CD14-positive monocyte (primary cell): ENCODE data around the gene LYG1. TPM values are rescaled to one million over a fixed set of nuclear protein-coding genes. Genes with fewer than 3 reads are reported as not detected.
"Not testable (repeated sequence)": the region's sequence is repeated elsewhere in the genome, so short reads cannot be mapped to it uniquely, and the experiment has no call there.

ENCODE experiments used
- DNase-seq, 3 donors: peaks; one replicate each; pipeline ENCODE4 v3.0.0-alpha.2; 2011 to 2022
- H2AFZ ChIP-seq: 2 replicates; pipeline ENCODE4 v1.6.0; 2012; ENCODE audit warnings: mild to moderate bottlenecking, low read depth, low read length, inconsistent platforms; ENCODE audit not compliant: insufficient read depth, poor library complexity, severe bottlenecking
- H3K27ac ChIP-seq, 2 donors: 1 replicate in 1 of 2; 2 replicates in 1 of 2; pipeline ENCODE4 v1.5.1; 2012 to 2013; ENCODE audit warnings: low read length in 2 of 2, control low read depth in 1 of 2, inconsistent platforms in 1 of 2, low read depth in 1 of 2, mild to moderate bottlenecking in 1 of 2
- H3K27me3 ChIP-seq, 2 donors: one replicate each; pipeline versions ENCODE4 v1.6.0 to v1.6.1; 2011 to 2013; ENCODE audit warnings: low read length in 2 of 2; ENCODE audit not compliant: control insufficient read depth in 2 of 2, insufficient read depth in 2 of 2
- H3K36me3 ChIP-seq, 2 donors: replicated peaks in 1 of 2; 1 replicate in 1 of 2; 2 replicates in 1 of 2; pipeline versions ENCODE4 v1.5.1 to v1.6.1; 2012 to 2013; ENCODE audit warnings: low read length in 2 of 2, control low read depth in 1 of 2, inconsistent platforms in 1 of 2, mild to moderate bottlenecking in 1 of 2; ENCODE audit not compliant: insufficient read depth in 2 of 2, control insufficient read depth in 1 of 2
- H3K4me1 ChIP-seq, 2 donors: 1 replicate in 1 of 2; 2 replicates in 1 of 2; pipeline versions ENCODE4 v1.5.1 to v1.6.1; 2012 to 2013; ENCODE audit warnings: low read length in 2 of 2, control low read depth in 1 of 2, inconsistent platforms in 1 of 2, mild to moderate bottlenecking in 1 of 2, moderate library complexity in 1 of 2; ENCODE audit not compliant: insufficient read depth in 2 of 2, control insufficient read depth in 1 of 2
- H3K4me2 ChIP-seq: replicated peaks from 2 replicates; pipeline ENCODE3; 2012; ENCODE audit warnings: low read length, moderate library complexity, mild to moderate bottlenecking; ENCODE audit not compliant: poor library complexity, severe bottlenecking; ENCODE audit errors: extremely low read depth
- H3K4me3 ChIP-seq, 3 experiments: fragments of 200-600 bp in 1 of 3; sonication (generic) in 1 of 3; replicated peaks in 1 of 3; 1 replicate in 2 of 3; 2 replicates in 1 of 3; pipeline ENCODE4 v1.5.1; 2011 to 2013; ENCODE audit warnings: low read length in 3 of 3, mild to moderate bottlenecking in 3 of 3, control low read depth in 2 of 3, low read depth in 2 of 3, inconsistent platforms in 1 of 3, moderate library complexity in 1 of 3
- H3K79me2 ChIP-seq: 2 replicates; pipeline ENCODE4 v1.6.0; 2012; ENCODE audit warnings: mild to moderate bottlenecking, control low read depth, inconsistent platforms, low read length, moderate library complexity; ENCODE audit not compliant: insufficient read depth
- H3K9ac ChIP-seq: 2 replicates; pipeline ENCODE4 v1.6.0; 2017; ENCODE audit warnings: low read length, mild to moderate bottlenecking; ENCODE audit not compliant: insufficient read depth, poor library complexity, severe bottlenecking
- H3K9me3 ChIP-seq, 2 donors: replicated peaks in 1 of 2; 1 replicate in 1 of 2; 2 replicates in 1 of 2; pipeline versions ENCODE4 v1.5.1 to v1.6.1; 2012 to 2013; ENCODE audit warnings: low read length in 2 of 2, control low read depth in 1 of 2; ENCODE audit not compliant: control insufficient read depth in 1 of 2, insufficient read depth in 1 of 2
- H4K20me1 ChIP-seq: 2 replicates; pipeline ENCODE4 v1.6.0; 2012; ENCODE audit warnings: mild to moderate bottlenecking, low read length, control low read depth, moderate library complexity; ENCODE audit not compliant: insufficient read depth
- H3K27ac Mint-ChIP-seq, 7 donors: one replicate each; pipeline ENCODE4 v1.8.0; 2020; ENCODE audit warnings: mild to moderate bottlenecking in 7 of 7, mixed read lengths in 7 of 7, moderate library complexity in 6 of 7, inconsistent platforms in 2 of 7
- H3K27me3 Mint-ChIP-seq, 3 donors: one replicate each; pipeline ENCODE4 v1.8.0; 2021 to 2022; ENCODE audit warnings: low read depth in 3 of 3, mild to moderate bottlenecking in 3 of 3, mixed read lengths in 3 of 3, moderate library complexity in 3 of 3, inconsistent platforms in 1 of 3
- H3K36me3 Mint-ChIP-seq, 2 donors: one replicate each; pipeline ENCODE4 v1.8.0; 2020; ENCODE audit warnings: mixed read lengths in 2 of 2, inconsistent platforms in 1 of 2, mild to moderate bottlenecking in 1 of 2
- H3K4me1 Mint-ChIP-seq: one replicate; pipeline ENCODE4 v1.8.0; 2020; ENCODE audit warnings: mild to moderate bottlenecking, mixed read lengths
- H3K4me3 Mint-ChIP-seq, 2 donors: one replicate each; pipeline ENCODE4 v1.8.0; 2020; ENCODE audit warnings: mild to moderate bottlenecking in 2 of 2, mixed read lengths in 2 of 2, moderate library complexity in 1 of 2
- H3K9me3 Mint-ChIP-seq, 7 donors: one replicate each; pipeline ENCODE4 v1.8.0; 2020 to 2022; ENCODE audit warnings: mixed read lengths in 7 of 7, mild to moderate bottlenecking in 6 of 7, moderate library complexity in 6 of 7, inconsistent platforms in 2 of 7
- CTCF ChIP-seq: fragments of 200-600 bp; IDR thresholded peaks from one replicate; pipeline ENCODE4 v1.8.0; 2022; ENCODE audit warnings: antibody characterized with exemption, mild to moderate bottlenecking
- WGBS: methylation state at CpG from one replicate; pipeline ENCODE4 v1.1.5; 2013; ENCODE audit warnings: missing lambda C conversion rate; ENCODE audit not compliant: insufficient coverage; 5-methylcytosine and 5-hydroxymethylcytosine counted together
- intact Hi-C, 2 donors: fragments of 100-400 bp; cut with micrococcal nuclease; formaldehyde crosslinking; loops; one replicate each; pipeline versions ENCODE4 v1.15.0 to v1.15.1; 2023
- polyA minus RNA-seq: library from RNA; depleted of rRNA, polyadenylated mRNA; stranded (reverse); fragments of >200 nt; gene quantifications from 2 replicates; pipeline ENCODE4 v1.2.3, GENCODE V29; 2012
- polyA plus RNA-seq, 3 donors: library from polyadenylated mRNA; depleted of rRNA in 1 of 3; unstranded in 2 of 3; stranded (reverse) in 1 of 3; fragments of 300-500 nt in 2 of 3; fragments of >200 nt in 1 of 3; fragmentation: Illumina TruSeq in 2 of 3; gene quantifications; 1 replicate in 2 of 3; 2 replicates in 1 of 3; pipeline ENCODE4 v1.2.3, GENCODE V29; 2012 to 2021
- total RNA-seq, 12 experiments: library from RNA in 1 of 12; stranded (reverse) in 1 of 12; fragments of 120-200 nt in 1 of 12; gene quantifications; one replicate each; pipeline ENCODE4 v1.2.4 and lab custom pipeline; 2013 to 2026; ENCODE audit warnings: mixed read lengths in 6 of 12, inconsistent platforms in 1 of 12

Gene LYG1
- total RNA-seq (2013) = 2.3 TPM
- 1 to 10 TPM in 1 of 3 donors, under 1 TPM in 1, not detected in 1; 0.29 to 5.6 TPM for polyA plus RNA-seq
- polyA minus RNA-seq = 0.28 and 0.40 TPM in 2 replicates
- total RNA-seq (lab: John Stamatoyannopoulos, UW) = 0.23 to 2.3 (median 0.78) reads per million in 11 experiments

- H3K27ac ChIP-seq, H4K20me1 ChIP-seq, H3K27me3 ChIP-seq, H3K4me3 Mint-ChIP-seq, H3K36me3 ChIP-seq, H3K9me3 Mint-ChIP-seq, H3K4me1 ChIP-seq, H3K27me3 Mint-ChIP-seq, H3K4me1 Mint-ChIP-seq, H3K4me3 ChIP-seq, H3K9ac ChIP-seq, H3K9me3 ChIP-seq, intact Hi-C loops, H3K79me2 ChIP-seq, H2AFZ ChIP-seq, DNase-seq, H3K4me2 ChIP-seq: not testable (repeated sequence)
- WGBS = no CpG with 5 or more reads among the region's 2 CpGs
- H3K36me3 Mint-ChIP-seq = peaks cover 10 to 25% of the 10 kb centered on the region in 2 donors
- peak within 1 kb of the TSS in 1 of 7 donors; percentile 23 for H3K27ac Mint-ChIP-seq
These were observed at the start of gene LYG1 for GRCh38 chr2:99301097-99301496. TSS of gene LYG1 (minus strand) at chr2:99301197. CDS start at chr2:99295670, 5,527 bp downstream.

- H3K27ac Mint-ChIP-seq = peak overlapping the region in 1 of 7 donors; percentile 12
- peaks cover 12% of the 10 kb centered on the region for H3K4me1 Mint-ChIP-seq
- Histone ChIP-seq H2AFZ (no peak overlapping the region), H3K4me3 (no peak overlapping the region), H3K4me1 (peaks cover 0 to 4% of the 10 kb centered on the region in 2 donors), H3K79me2 (peaks cover 92% of the 10 kb centered on the region), H3K27me3 (no peaks in the 10 kb centered on the region), H4K20me1 (peaks cover 31% of the 10 kb centered on the region), H3K36me3 (no peaks in the 10 kb centered on the region), H3K27ac (no peak overlapping the region), H3K9me3 (no peaks in the 10 kb centered on the region), H3K9ac (no peak overlapping the region), H3K4me2 (no peak overlapping the region)
- DNase-seq = no peak
- no peaks in the 10 kb centered on the region for H3K9me3 Mint-ChIP-seq
- H3K36me3 Mint-ChIP-seq = peaks cover 0 to 3% of the 10 kb centered on the region in 2 donors
- intact Hi-C loops = no loop called here
- TF ChIP-seq CTCF = no peak
- H3K4me3 Mint-ChIP-seq = no peak overlapping the region
- no peaks in the 10 kb centered on the region for H3K27me3 Mint-ChIP-seq
These were observed 49.2 kb upstream of the LYG1 start for GRCh38 chr2:99350194-99350593.
